DLD1 (cell line): Measurements from ENCODE around the gene ANKRD65.
"Not testable (repeated sequence)": the region's sequence is repeated elsewhere in the genome, so short reads cannot be mapped to it uniquely, and the experiment has no call there.

Experiments used
- in situ Hi-C: cut with HindIII; loops from 2 replicates; pipeline ENCODE4 v1.10.0; 2017; ENCODE audit warnings: low sequenced_read_pairs

The ANKRD65 gene

DNA sequence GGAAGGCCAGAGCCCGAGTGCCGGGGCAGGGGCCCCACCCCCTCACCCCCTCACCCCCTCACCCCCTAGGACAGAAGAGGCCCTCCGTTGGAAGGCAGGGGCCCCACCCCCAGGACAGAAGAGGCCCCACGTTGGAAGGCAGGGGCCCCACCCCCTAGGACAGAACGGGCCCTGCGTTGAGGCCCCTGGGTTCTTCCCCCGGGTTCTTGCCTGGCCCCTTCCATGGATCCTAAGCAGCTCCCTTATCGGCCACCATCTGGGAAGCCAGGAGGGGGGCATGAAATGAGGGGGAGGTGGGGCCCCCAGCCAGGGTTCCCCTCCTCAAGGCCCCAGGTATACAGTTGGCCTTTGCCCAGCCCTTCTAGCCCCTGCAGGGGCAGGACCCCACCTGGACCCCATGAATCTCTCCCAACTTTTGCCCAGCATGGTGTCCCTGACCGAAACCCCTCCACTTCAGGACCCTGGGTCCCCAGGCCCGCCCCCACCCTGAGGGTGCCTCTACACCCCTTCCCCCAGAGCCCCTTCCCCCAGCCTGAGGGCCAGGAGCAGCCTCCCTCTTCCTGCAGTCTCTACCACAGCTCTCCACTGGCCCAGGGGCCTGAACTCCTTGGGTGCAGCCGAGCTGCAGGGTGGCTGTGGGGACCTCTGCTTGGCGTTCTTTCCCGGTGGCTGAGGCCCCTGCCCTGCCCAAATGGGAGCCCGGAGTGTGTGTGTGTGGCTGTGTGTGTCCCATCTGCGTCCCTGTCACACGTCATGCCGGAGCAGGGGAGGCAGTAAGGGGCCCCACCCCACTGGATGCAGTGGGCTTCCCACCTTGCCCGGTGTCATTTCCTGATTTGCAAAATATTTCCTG lies 10.1 kb upstream of the ANKRD65 start:
- in situ Hi-C loops: no loop called here

GRCh38 chr1:1430114-1430982 lies 9.3 kb upstream of the ANKRD65 start:
- in situ Hi-C loops: no loop called here

- in situ Hi-C loops: no loop called here
Measured at GRCh38 chr1:1429671-1430073, 8.6 kb upstream of the ANKRD65 start.

DNA sequence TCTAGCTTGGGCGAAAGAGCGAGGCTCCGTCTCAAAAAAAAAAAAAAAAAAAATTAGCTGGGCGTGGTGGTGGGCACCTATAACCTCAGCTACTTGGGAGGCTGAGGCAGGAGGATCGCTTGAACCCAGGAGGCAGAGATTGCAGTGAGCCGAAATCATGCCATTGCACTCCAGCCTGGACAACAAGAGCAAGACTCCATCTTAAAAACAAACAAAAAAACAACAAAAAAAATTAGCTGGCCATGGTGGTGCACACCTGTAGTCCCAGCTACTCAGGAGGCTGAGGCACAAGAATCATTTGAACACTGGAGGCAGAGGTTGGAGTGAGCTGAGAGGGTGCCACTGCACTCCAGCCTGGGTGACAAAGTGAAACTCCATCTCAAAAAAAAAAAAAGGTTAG lies 7.9 kb upstream of the ANKRD65 start:
- in situ Hi-C loops: not testable (repeated sequence)

DNA sequence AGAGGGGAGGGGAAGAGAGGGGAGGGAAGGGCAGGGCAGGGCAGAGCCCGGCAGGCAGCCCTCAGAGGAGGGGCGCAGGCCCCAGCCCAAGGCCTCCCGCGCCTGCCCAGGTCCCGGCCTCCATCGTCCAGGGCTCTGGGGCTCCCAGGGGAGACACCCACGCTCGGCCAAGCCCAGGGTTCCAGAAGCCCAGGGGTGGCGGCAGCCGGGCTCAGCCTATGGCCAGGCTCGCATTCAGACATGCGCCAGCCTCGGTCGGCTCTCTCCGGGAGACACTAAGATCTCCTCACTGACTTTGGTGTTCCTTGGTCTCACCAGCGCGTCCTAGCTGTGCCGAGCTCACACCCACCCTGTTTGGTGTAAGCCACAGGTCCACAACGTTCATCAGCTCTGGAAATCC lies 7.1 kb upstream of the ANKRD65 start:
- in situ Hi-C loops: no loop called here

DNA sequence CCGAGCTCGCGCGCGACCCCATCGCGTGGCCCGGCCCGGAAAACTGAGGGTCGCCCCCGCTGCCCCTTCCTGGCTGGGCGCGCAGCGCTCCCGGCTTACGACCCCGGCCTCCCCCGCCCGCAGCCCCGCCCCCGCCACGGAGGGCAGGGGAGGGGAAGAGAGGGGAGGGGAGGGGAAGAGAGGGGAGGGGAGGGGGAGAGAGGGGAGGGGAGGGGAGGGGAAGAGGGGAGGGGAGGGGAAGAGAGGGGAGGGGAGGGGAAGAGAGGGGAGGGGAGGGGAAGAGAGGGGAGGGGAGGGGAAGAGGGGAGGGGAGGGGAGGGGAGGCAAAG lies 6.7 kb upstream of the ANKRD65 start:
- in situ Hi-C loops: no loop called here

DNA sequence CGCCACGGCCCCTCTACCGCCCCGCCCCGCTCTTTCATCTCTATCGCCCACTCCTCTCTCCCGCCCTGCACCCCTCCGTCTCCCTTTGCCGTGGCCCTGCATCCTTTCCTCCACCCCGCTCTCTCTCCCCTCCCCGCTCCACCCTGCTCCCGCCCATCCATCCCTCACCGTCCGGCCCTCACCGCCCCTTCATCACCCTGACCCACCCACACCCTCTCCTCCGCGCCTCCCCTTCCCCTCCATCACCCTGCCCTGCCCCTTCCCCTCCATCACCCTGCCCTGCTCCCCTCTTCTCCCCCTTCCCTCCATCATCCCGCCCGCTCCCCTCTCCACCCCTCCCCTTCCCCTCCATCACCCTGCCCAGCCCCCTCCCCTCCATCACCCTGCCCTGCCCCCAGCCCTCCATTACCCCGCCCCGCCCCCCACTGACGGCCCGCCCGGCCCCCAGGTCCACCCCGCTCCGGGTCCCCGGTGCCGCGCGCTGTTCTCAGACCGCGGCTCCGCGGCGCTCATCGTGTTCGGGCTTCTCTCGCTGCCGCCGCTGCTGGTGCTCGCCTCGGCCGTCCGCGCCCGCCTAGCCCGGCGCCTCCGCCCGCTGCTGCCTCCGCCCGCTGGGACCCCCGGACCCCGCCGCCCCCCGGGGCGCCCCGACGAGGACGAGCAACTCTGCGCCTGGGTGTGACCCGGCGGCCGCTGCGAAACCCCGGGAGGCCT lies 6.2 kb upstream of the ANKRD65 start:
- in situ Hi-C loops: no loop called here

- in situ Hi-C loops: no loop called here
Measured at GRCh38 chr1:1426496-1427105, 5.5 kb upstream of the ANKRD65 start.

DNA sequence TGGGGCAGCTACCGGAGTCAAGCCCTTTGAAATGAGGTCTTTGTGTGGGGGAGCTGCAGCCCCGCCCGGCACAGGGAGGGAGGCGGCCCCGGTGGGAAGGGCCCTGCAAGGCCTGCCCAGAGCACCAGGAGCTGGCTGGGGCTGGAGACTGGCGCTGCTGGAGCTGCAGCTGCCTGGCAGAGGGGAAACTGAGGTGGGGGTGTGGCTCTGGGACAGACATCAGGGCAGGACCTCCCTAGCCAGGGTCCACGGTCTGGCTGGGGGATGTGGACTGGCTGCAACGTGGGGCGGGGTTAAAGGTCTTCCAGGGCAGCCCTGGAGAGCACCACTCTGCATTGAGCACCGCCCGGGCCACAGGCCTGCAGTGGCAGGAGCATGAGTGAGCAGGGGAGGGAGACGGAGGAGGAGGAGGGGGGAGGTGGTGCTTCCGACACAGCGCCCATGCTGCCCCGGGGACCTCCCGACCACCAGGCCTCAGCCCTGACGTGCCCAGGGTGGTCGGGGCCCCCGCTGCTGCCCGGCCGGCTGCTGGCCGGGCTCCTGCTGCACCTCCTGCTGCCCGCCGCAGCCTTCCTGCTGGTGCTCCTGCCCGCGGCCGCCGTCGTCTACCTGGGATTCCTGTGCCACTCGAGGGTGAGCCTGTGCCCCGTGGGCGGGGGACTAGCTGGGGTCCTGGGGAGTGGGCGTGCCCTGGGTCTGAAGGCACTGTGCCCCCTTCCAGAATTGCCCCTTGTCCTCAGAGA lies 4.8 kb upstream of the ANKRD65 start:
- in situ Hi-C loops: no loop called here

GRCh38 chr1:1425426-1425752 lies 4.3 kb upstream of the ANKRD65 start:
- in situ Hi-C loops: no loop called here

GRCh38 chr1:1424707-1425106 lies 3.6 kb upstream of the ANKRD65 start:
- in situ Hi-C loops: no loop called here

- in situ Hi-C loops: no loop called here
Measured at GRCh38 chr1:1423245-1423597, 2.1 kb upstream of the ANKRD65 start.

GRCh38 chr1:1422465-1423244 lies 1.6 kb upstream of the ANKRD65 start:
- in situ Hi-C loops: no loop called here

DNA sequence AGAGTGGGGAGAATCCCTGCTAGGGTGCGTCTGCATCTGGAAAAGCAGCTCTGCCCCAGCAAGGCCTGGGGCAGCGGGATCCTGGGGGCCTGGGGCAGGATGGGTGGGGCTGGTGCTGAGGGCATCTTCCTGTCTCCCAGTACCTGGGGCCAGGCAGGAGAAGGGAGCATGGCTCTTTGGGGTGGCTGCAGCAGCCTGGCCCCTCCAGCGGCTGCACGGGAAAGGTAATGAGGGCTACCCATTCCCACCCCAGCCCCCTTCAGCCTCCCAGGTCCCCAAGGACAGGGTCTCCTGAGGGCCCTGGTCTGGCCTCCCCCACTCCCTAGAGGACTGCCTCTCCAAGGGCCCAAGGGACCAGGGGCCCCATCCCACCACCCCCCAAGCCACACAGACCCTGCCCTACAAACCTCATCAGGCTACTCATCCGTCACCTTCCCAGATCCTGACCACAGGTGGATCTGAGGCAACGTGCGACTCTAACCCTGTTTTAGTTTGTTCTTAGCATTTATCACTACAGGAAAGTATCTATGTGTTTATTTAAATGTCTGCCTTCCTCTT lies 910 bp upstream of the ANKRD65 start:
- in situ Hi-C loops: no loop called here

DNA sequence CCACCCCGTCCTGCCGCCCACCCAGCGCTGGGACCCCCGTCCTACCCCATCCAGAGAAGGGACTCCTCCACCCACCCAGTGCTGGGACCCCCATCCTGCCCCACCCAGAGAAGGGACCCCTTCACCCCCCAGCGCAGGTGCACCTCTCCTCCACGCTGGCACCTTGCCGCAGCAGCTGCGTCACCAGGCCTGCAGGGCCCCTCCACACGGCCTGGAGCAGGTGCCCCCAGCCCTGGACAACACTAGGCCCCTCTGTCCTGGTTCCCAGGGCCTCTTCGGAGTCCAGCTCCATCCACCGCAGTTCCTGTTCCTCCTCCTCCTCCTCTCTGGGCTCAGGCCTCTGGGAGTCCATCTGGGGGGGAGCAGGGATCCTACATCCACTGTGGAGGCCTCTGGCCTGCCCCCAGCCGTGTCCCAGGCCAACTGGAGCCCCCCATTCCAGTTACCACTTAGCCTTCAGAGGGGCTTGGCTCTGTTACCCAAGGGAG lies 378 bp downstream of the ANKRD65 start:
- in situ Hi-C loops: no loop called here

GRCh38 chr1:1419813-1420653 lies 1.0 kb downstream of the ANKRD65 start:
- in situ Hi-C loops: no loop called here

DNA sequence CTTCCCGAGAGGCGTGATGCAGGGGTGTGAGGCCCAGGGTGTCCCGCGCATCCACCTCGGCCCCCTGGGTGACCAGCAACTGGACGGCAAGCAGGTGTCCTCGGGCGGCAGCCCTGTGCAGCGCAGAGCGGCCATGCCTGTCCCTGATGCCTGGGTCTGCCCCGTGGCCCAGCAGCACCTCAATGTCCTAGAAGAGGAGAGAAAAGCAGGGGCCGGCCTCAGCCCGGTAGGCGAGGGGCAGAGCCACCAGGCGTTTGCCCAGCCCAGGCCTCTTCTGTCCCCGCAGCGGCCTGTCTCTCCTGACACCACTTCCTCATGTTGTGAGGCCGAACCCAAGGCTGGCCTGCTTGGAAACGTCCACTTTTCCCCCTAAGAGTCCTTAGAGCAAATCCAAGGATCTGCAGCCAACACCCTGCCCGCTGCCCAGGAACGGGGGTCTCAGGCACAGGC lies 1.7 kb downstream of the ANKRD65 start:
- in situ Hi-C loops: no loop called here
